GM12878 (cell line): ENCODE measurements around the gene MAP3K7CL. TPM values are rescaled to one million over a fixed set of nuclear protein-coding genes. Genes with fewer than 3 reads are reported as not detected.
A peak's percentile ranks its signal among the peaks of the same experiment; 100 is the strongest.

Experiments used
- ATAC-seq: fragments of 200-7000 bp; cut with Tn5 transposase; 3 replicates; pipeline ENCODE4 v1.9.1; 2020; ENCODE audit warnings: mild to moderate bottlenecking, moderate library complexity
- BruUV-seq: library from RNA; stranded (reverse); fragments of 400-500 nt; replicated peaks from 2 replicates; lab custom pipeline; 2021; lab: Mats Ljungman, UMichigan
- CTCF ChIA-PET: fragments of 300-600 bp; sonication (Branson Sonifier 250); formaldehyde crosslinking; extraction: SDS; loops from one replicate; lab custom pipeline; 2021; ENCODE audit warnings: inconsistent platforms; lab: Yijun Ruan, JAX
- POLR2A ChIA-PET: fragments of 350-600 bp; formaldehyde crosslinking; extraction: SDS; loops from one replicate; lab custom pipeline; 2021; ENCODE audit warnings: inconsistent platforms; lab: Charles Lee
- RAD21 ChIA-PET: fragments of 300-600 bp; sonication (Branson Sonifier 250); formaldehyde crosslinking; loops from one replicate; lab custom pipeline; 2023; ENCODE audit warnings: antibody characterized with exemption; ENCODE audit not compliant: unreplicated experiment; lab: Charles Lee
- SMC1A ChIA-PET: fragments of 300-600 bp; sonication (Branson Sonifier 250); formaldehyde crosslinking; loops from one replicate; lab custom pipeline; 2023; ENCODE audit not compliant: unreplicated experiment, uncharacterized antibody; lab: Charles Lee
- DNase-seq: peaks from one replicate; pipeline ENCODE4 v3.0.0-alpha.2; 2011; ENCODE audit warnings: low read depth, low spot score
- FAIRE-seq: peaks from 3 replicates; lab custom pipeline; 2011; peaks lifted over from hg19 to GRCh38; lab: Jason Lieb, UNC
- H2AFZ ChIP-seq: 2 replicates; pipeline ENCODE4 v1.6.0; 2011; ENCODE audit warnings: low read depth, low read length, control low read depth; ENCODE audit not compliant: control insufficient read depth
- H3K27ac ChIP-seq: 2 replicates; pipeline ENCODE4 v1.5.1; 2011; ENCODE audit warnings: control low read depth; ENCODE audit not compliant: control insufficient read depth, insufficient read depth
- H3K27me3 ChIP-seq, 2 experiments: replicated peaks in 1 of 2; 2 replicates each; pipeline versions ENCODE4 v1.6.0 to v1.6.1; 2011; ENCODE audit warnings: low read length in 1 of 2; ENCODE audit not compliant: control insufficient read depth in 2 of 2, insufficient read depth in 2 of 2
- H3K36me3 ChIP-seq, 2 experiments: 2 replicates each; pipeline ENCODE4 v1.5.1; 2011; ENCODE audit warnings: low read length in 1 of 2; ENCODE audit not compliant: control insufficient read depth in 2 of 2, insufficient read depth in 2 of 2
- H3K4me1 ChIP-seq: 2 replicates; pipeline ENCODE4 v1.6.1; 2011; ENCODE audit warnings: mild to moderate bottlenecking, low read length, moderate library complexity, mixed read lengths; ENCODE audit not compliant: control insufficient read depth, insufficient read depth
- H3K4me2 ChIP-seq: 2 replicates; pipeline ENCODE4 v1.6.0; 2011; ENCODE audit warnings: control low read depth; ENCODE audit not compliant: control insufficient read depth, insufficient read depth
- H3K4me3 ChIP-seq: fragments of 200-600 bp; sonication (generic); 2 replicates; pipeline ENCODE4 v1.5.1; 2016
- H3K79me2 ChIP-seq: 2 replicates; pipeline ENCODE4 v1.6.0; 2011; ENCODE audit warnings: low read length; ENCODE audit not compliant: control insufficient read depth, insufficient read depth
- H3K9ac ChIP-seq: 2 replicates; pipeline ENCODE4 v1.8.0; 2011; ENCODE audit warnings: low read length, control low read depth, mixed read lengths; ENCODE audit not compliant: control insufficient read depth, insufficient read depth
- H3K9me3 ChIP-seq: replicated peaks from 3 replicates; pipeline ENCODE4 v1.5.1; 2011; ENCODE audit warnings: mild to moderate bottlenecking, low read length; ENCODE audit not compliant: control insufficient read depth, insufficient read depth
- H4K20me1 ChIP-seq: 2 replicates; pipeline ENCODE4 v1.6.0; 2011; ENCODE audit not compliant: control insufficient read depth, insufficient read depth
- ATF2 ChIP-seq: IDR thresholded peaks from 2 replicates; pipeline ENCODE4 v1.6.1; 2012; ENCODE audit warnings: low read length, inconsistent platforms
- BCL11A ChIP-seq: IDR thresholded peaks from 2 replicates; pipeline ENCODE4 v1.6.1; 2011; ENCODE audit warnings: low read depth, low read length
- BHLHE40 ChIP-seq, 2 experiments: fragments of 450-650 bp in 1 of 2; IDR thresholded peaks; 2 replicates each; pipeline ENCODE4 v1.6.1; 2011 to 2017; ENCODE audit warnings: low read depth in 2 of 2, borderline replicate concordance in 1 of 2, improper control_type of control experiment in 1 of 2, low read length in 1 of 2, mild to moderate bottlenecking in 1 of 2
- DPF2 ChIP-seq: fragments of 450-650 bp; IDR thresholded peaks from 2 replicates; pipeline ENCODE4 v1.6.1; 2017; ENCODE audit warnings: mild to moderate bottlenecking
- EP300 ChIP-seq, 2 experiments: fragments of 150-350 bp in 1 of 2; IDR thresholded peaks; 2 replicates each; pipeline ENCODE4 v1.6.1; 2011 to 2012; ENCODE audit warnings: low read depth in 2 of 2, low read length in 2 of 2, borderline replicate concordance in 1 of 2, improper control_type of control experiment in 1 of 2, inconsistent platforms in 1 of 2; ENCODE audit not compliant: control insufficient read depth in 1 of 2
- JUNB ChIP-seq: IDR thresholded peaks from 2 replicates; pipeline ENCODE4 v1.6.1; 2016; ENCODE audit warnings: antibody characterized with exemption, mild to moderate bottlenecking
- MEF2A ChIP-seq: IDR thresholded peaks from 2 replicates; pipeline ENCODE4 v1.6.1; 2011; ENCODE audit warnings: low read depth, mild to moderate bottlenecking, low read length, moderate library complexity; ENCODE audit not compliant: insufficient read depth
- MEF2B ChIP-seq: fragments of 450-650 bp; IDR thresholded peaks from 2 replicates; pipeline ENCODE4 v1.6.1; 2018; ENCODE audit warnings: mild to moderate bottlenecking, moderate library complexity; ENCODE audit not compliant: partially characterized antibody, poor library complexity, severe bottlenecking
- MTA2 ChIP-seq: fragments of 450-650 bp; IDR thresholded peaks from 2 replicates; pipeline ENCODE4 v1.6.1; 2016; ENCODE audit warnings: low read depth, mild to moderate bottlenecking, moderate library complexity
- MYC ChIP-seq: IDR thresholded peaks from 2 replicates; pipeline ENCODE4 v1.6.1; 2011; ENCODE audit warnings: mild to moderate bottlenecking, low read length, moderate library complexity, inconsistent platforms; ENCODE audit not compliant: insufficient read depth, insufficient replicate concordance, insufficient read length, severe bottlenecking
- PBX3 ChIP-seq: IDR thresholded peaks from 2 replicates; pipeline ENCODE4 v1.6.1; 2011; ENCODE audit warnings: mild to moderate bottlenecking, low read depth, low read length, moderate library complexity; ENCODE audit not compliant: insufficient replicate concordance
- RAD21 ChIP-seq: IDR thresholded peaks from 2 replicates; pipeline ENCODE4 v1.6.1; 2011; ENCODE audit warnings: mild to moderate bottlenecking, low read depth, low read length, moderate library complexity; ENCODE audit not compliant: insufficient read depth
- TCF7 ChIP-seq: IDR thresholded peaks from 2 replicates; pipeline ENCODE4 v1.6.1; 2014; ENCODE audit warnings: antibody characterized with exemption, borderline replicate concordance
- ZBED1 ChIP-seq: IDR thresholded peaks from 2 replicates; pipeline ENCODE4 v1.6.1; 2016; ENCODE audit warnings: borderline replicate concordance
- ZNF687 ChIP-seq: fragments of 450-650 bp; IDR thresholded peaks from 2 replicates; pipeline ENCODE4 v1.6.1; 2017; ENCODE audit warnings: mild to moderate bottlenecking, moderate library complexity
- WGBS: methylation state at CpG from one replicate; pipeline ENCODE4 v1.1.6; 2016; ENCODE audit warnings: low lambda C conversion rate; ENCODE audit not compliant: insufficient replicate concordance, insufficient coverage; ENCODE audit errors: missing lambda C conversion rate; 5-methylcytosine and 5-hydroxymethylcytosine counted together
- in situ Hi-C: fragments of 300-500 bp; cut with MboI; formaldehyde crosslinking; loops from 9 replicates; pipeline ENCODE4 v1.14.3; 2018; ENCODE audit warnings: mixed read lengths
- intact Hi-C: fragments of 100-400 bp; cut with micrococcal nuclease; formaldehyde crosslinking; loops from one replicate; pipeline ENCODE4 v1.14.2; 2022; ENCODE audit not compliant: unreplicated experiment
- polyA plus RNA-seq, 11 experiments: library from polyadenylated mRNA; depleted of rRNA in 4 of 11; unstranded in 6 of 11; stranded (reverse) in 5 of 11; fragments of >200 nt; fragmentation: Nextera tagmentation in 4 of 11; fragmentation: Illumina TruSeq in 1 of 11; extraction: Ambion mirVana in 4 of 11; extraction: Trizol in 1 of 11; gene quantifications; 1 replicate in 1 of 11; 2 replicates in 10 of 11; pipeline versions ENCODE4 v1.2.1 to v1.2.3, GENCODE V29; 2011 to 2016; ENCODE audit warnings: inconsistent platforms in 2 of 11, missing spikeins in 2 of 11, low read depth in 1 of 11
- total RNA-seq, 4 experiments: library from RNA; depleted of rRNA in 3 of 4; stranded (reverse); fragments of >200 nt in 3 of 4; fragmentation: Illumina TruSeq in 1 of 4; extraction: Trizol in 1 of 4; gene quantifications; 2 replicates each; pipeline versions ENCODE4 v1.2.1 to v1.2.3, GENCODE V29; 2013 to 2021

The MAP3K7CL gene
- total and polyA plus RNA-seq, 10 of the 15 experiments (the other 5 are each of a cell fraction or from before 2014, with no cell fraction given): 3.2 to 19.7 (median 6.6) TPM

GRCh38 chr21:29117372-29117955 lies 13.0 kb upstream of the MAP3K7CL start:
- RAD21 ChIA-PET: interaction anchor here (1.0 to 1.6 kb wide), 5 partner anchors 9 to 256 kb away, joined by 3 to 4 read pairs (median 4); no protein-coding TSS in a partner anchor
- 0 out of 2 replicates have a peak overlapping the region, but pooled peaks have one; percentile 3 for H3K27ac ChIP-seq
- POLR2A ChIA-PET: no interaction called here
- no peaks in the 10 kb centered on the region for H3K36me3 ChIP-seq
- intact Hi-C loops (no loop called here), in situ Hi-C loops (no loop called here)
- no peaks in the 10 kb centered on the region for H3K79me2 ChIP-seq
- H3K4me1 ChIP-seq: peaks cover 19% of the 10 kb centered on the region
- DNase-seq (peak; percentile 48), ATAC-seq (peak; percentile 67), FAIRE-seq (peak; percentile 85)
- H3K9ac ChIP-seq: no peak overlapping the region
- no peaks in the 10 kb centered on the region for H3K27me3 ChIP-seq
- H3K4me3 ChIP-seq: peak overlapping the region; percentile 14; the same call in 1 of the 2 replicates
- H3K9me3 ChIP-seq: no peaks in the 10 kb centered on the region
- CTCF ChIA-PET: interaction anchor here (2.8 kb wide), 1 partner anchor 36 kb away, joined by 7 read pairs; no protein-coding TSS in a partner anchor
- no TSS peak for BruUV-seq
- H2AFZ ChIP-seq: peak overlapping the region; percentile 70
- WGBS: 0% methylated on average over 3 of the region's 3 CpGs
- H3K4me2 ChIP-seq: peak overlapping the region; percentile 76
- no peaks in the 10 kb centered on the region for H4K20me1 ChIP-seq
- SMC1A ChIA-PET: interaction anchor here (0.8 to 4.1 kb wide), 9 partner anchors 12 to 183 kb away, joined by 3 to 37 read pairs (median 6); partner anchors contain the start of gene MAP3K7CL
- TF ChIP-seq MYC (no peak), BHLHE40 (IDR thresholded peaks at IDR 0.05; ENCODE audit: borderline replicate concordance in 1 of 2, low read depth in 2 of 2, low read length in 1 of 2) (0 out of 4 replicates have a peak, but pooled peaks of 1 of the 2 experiments have one; percentile 13), MEF2A (0 out of 2 replicates have a peak, but pooled peaks have one; percentile 48), TCF7 (0 out of 2 replicates have a peak, but pooled peaks have one; percentile 18), PBX3 (peak; percentile 56), JUNB (peak; percentile 61), ZBED1 (0 out of 2 replicates have a peak, but pooled peaks have one; percentile 31), EP300 (IDR thresholded peaks at IDR 0.05; ENCODE audit: borderline replicate concordance in 1 of 2, control insufficient read depth in 1 of 2, low read depth in 2 of 2, low read length in 2 of 2) (peak in 1 of 2 experiments; percentile 44; a peak in 2 of 4 replicates), DPF2 (0 out of 2 replicates have a peak, but pooled peaks have one; percentile 44), BCL11A (0 out of 2 replicates have a peak, but pooled peaks have one; percentile 8), RAD21 (no peak), MTA2 (peak; percentile 65), MEF2B (peak; percentile 46), ATF2 (peak; percentile 43; the same call in 1 of the 2 replicates), ZNF687 (no peak)
